ENCODE results near the gene MATN4. TPM values are rescaled to one million over a fixed set of nuclear protein-coding genes. Genes with fewer than 3 reads are reported as not detected.

MATN4 gene
- total RNA-seq, 1 experiment from 2014 or later, result 1.9 TPM

DNA sequence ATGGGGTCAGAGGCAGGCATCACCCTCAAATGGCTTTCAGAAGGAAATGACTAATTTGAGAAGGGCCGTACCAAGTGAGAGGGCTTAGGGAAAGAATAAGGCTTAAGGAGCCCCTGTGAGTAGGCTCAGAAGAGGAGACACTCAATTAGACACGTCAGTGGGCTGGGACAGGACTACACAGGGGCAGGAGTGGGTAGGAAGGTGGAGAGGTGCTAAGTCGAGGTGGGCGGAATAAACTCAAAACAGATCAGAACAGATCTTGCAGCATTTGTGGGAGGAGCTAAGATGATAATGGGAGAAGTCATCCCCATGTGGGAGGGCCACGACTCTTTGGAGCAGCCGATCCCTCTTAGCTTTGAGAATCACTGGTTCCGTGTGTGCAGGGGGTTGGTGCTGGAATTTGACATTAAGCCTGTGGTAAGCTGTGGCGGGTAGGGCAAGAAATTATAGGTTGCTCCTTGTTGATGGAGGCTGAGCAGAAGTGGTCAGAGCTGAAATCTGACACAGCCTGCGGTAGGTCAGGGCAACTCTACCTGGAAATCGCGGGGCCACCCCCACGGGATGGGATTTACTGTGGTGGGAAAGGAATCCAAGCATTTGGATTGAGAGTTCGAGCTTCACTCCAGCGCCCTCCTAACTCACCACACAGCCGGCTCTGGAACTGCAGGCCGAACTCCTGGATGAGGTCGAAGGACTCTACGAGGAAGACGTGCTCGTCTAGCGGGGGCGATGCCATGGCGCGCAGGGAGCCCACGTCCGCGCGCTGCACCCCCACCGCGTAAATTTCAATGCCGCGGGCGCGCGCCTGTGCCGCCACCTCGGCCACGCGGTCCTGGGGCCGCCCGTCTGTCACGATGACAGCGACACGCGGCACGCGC, 4.3 kb downstream of the MATN4 start:
- CTCF ChIA-PET, result interaction anchor here (0.5 to 5.8 kb wide), 10 partner anchors 8 to 183 kb away, joined by 3 to 154 read pairs (median 3); no protein-coding TSS in a partner anchor
- Mint-ChIP-seq H3K9me3 (no peaks in the 10 kb centered on the region), H3K4me1 (peaks cover 22% of the 10 kb centered on the region), H3K36me3 (no peaks in the 10 kb centered on the region), H3K27ac (no peak overlapping the region), H3K4me3 (no peak overlapping the region), H3K27me3 (ENCODE audit: low read depth) (peaks cover 11% of the 10 kb centered on the region)
- ATAC-seq (no peak), DNase-seq (ENCODE audit: low spot score) (no peak)
- POLR2A ChIA-PET, result no interaction called here
- no peak for TF ChIP-seq NFYB (CRISPR knock-in tag; conservative IDR thresholded peaks at IDR 0.05; ENCODE audit: low read depth)
- no peak for TF ChIP-seq SMAD3 (CRISPR knock-in tag; IDR thresholded peaks at IDR 0.05; ENCODE audit: borderline replicate concordance)
- TF ChIP-seq, protein P1, sequence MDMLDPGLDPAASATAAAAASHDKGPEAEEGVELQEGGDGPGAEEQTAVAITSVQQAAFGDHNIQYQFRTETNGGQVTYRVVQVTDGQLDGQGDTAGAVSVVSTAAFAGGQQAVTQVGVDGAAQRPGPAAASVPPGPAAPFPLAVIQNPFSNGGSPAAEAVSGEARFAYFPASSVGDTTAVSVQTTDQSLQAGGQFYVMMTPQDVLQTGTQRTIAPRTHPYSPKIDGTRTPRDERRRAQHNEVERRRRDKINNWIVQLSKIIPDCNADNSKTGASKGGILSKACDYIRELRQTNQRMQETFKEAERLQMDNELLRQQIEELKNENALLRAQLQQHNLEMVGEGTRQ (CRISPR knock-in tag; IDR thresholded peaks at IDR 0.05), result no peak
- TF ChIP-seq ZNF138 (CRISPR knock-in tag; conservative IDR thresholded peaks at IDR 0.05), result no peak
- TF ChIP-seq FOXP1 (CRISPR knock-in tag; IDR thresholded peaks at IDR 0.05; ENCODE audit: borderline replicate concordance), result no peak
- no peak for TF ChIP-seq ESRRA (CRISPR knock-in tag; IDR thresholded peaks at IDR 0.05; ENCODE audit: borderline replicate concordance)
- no peak for TF ChIP-seq ZNF219 (CRISPR knock-in tag; IDR thresholded peaks at IDR 0.05; ENCODE audit: borderline replicate concordance)
- TF ChIP-seq, protein P2, sequence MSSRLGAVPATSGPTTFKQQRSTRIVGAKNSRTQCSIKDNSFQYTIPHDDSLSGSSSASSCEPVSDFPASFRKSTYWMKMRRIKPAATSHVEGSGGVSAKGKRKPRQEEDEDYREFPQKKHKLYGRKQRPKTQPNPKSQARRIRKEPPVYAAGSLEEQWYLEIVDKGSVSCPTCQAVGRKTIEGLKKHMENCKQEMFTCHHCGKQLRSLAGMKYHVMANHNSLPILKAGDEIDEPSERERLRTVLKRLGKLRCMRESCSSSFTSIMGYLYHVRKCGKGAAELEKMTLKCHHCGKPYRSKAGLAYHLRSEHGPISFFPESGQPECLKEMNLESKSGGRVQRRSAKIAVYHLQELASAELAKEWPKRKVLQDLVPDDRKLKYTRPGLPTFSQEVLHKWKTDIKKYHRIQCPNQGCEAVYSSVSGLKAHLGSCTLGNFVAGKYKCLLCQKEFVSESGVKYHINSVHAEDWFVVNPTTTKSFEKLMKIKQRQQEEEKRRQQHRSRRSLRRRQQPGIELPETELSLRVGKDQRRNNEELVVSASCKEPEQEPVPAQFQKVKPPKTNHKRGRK (CRISPR knock-in tag; IDR thresholded peaks at IDR 0.05; ENCODE audit: borderline replicate concordance), result no peak
- no peak for TF ChIP-seq NR3C1 (CRISPR knock-in tag; conservative IDR thresholded peaks at IDR 0.05; ENCODE audit: low read depth)
- TF ChIP-seq, protein P3, sequence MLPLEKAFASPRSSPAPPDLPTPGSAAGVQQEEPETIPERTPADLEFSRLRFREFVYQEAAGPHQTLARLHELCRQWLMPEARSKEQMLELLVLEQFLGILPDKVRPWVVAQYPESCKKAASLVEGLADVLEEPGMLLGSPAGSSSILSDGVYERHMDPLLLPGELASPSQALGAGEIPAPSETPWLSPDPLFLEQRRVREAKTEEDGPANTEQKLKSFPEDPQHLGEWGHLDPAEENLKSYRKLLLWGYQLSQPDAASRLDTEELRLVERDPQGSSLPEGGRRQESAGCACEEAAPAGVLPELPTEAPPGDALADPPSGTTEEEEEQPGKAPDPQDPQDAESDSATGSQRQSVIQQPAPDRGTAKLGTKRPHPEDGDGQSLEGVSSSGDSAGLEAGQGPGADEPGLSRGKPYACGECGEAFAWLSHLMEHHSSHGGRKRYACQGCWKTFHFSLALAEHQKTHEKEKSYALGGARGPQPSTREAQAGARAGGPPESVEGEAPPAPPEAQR (CRISPR knock-in tag; IDR thresholded peaks at IDR 0.05), result no peak
- no peak for TF ChIP-seq NR1H2 (CRISPR knock-in tag; IDR thresholded peaks at IDR 0.05)
- no peak for TF ChIP-seq CREM (CRISPR knock-in tag; IDR thresholded peaks at IDR 0.05)
- TF ChIP-seq, protein P4, sequence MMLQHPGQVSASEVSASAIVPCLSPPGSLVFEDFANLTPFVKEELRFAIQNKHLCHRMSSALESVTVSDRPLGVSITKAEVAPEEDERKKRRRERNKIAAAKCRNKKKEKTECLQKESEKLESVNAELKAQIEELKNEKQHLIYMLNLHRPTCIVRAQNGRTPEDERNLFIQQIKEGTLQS (CRISPR knock-in tag; conservative IDR thresholded peaks at IDR 0.05), result no peak
- TF ChIP-seq, protein P5, sequence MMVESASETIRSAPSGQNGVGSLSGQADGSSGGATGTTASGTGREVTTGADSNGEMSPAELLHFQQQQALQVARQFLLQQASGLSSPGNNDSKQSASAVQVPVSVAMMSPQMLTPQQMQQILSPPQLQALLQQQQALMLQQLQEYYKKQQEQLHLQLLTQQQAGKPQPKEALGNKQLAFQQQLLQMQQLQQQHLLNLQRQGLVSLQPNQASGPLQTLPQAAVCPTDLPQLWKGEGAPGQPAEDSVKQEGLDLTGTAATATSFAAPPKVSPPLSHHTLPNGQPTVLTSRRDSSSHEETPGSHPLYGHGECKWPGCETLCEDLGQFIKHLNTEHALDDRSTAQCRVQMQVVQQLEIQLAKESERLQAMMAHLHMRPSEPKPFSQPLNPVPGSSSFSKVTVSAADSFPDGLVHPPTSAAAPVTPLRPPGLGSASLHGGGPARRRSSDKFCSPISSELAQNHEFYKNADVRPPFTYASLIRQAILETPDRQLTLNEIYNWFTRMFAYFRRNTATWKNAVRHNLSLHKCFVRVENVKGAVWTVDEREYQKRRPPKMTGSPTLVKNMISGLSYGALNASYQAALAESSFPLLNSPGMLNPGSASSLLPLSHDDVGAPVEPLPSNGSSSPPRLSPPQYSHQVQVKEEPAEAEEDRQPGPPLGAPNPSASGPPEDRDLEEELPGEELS (CRISPR knock-in tag; IDR thresholded peaks at IDR 0.05), result no peak
- no peak for TF ChIP-seq ZNF317 (CRISPR knock-in tag; IDR thresholded peaks at IDR 0.05; ENCODE audit: borderline replicate concordance, low read depth)
- TF ChIP-seq, protein P6, sequence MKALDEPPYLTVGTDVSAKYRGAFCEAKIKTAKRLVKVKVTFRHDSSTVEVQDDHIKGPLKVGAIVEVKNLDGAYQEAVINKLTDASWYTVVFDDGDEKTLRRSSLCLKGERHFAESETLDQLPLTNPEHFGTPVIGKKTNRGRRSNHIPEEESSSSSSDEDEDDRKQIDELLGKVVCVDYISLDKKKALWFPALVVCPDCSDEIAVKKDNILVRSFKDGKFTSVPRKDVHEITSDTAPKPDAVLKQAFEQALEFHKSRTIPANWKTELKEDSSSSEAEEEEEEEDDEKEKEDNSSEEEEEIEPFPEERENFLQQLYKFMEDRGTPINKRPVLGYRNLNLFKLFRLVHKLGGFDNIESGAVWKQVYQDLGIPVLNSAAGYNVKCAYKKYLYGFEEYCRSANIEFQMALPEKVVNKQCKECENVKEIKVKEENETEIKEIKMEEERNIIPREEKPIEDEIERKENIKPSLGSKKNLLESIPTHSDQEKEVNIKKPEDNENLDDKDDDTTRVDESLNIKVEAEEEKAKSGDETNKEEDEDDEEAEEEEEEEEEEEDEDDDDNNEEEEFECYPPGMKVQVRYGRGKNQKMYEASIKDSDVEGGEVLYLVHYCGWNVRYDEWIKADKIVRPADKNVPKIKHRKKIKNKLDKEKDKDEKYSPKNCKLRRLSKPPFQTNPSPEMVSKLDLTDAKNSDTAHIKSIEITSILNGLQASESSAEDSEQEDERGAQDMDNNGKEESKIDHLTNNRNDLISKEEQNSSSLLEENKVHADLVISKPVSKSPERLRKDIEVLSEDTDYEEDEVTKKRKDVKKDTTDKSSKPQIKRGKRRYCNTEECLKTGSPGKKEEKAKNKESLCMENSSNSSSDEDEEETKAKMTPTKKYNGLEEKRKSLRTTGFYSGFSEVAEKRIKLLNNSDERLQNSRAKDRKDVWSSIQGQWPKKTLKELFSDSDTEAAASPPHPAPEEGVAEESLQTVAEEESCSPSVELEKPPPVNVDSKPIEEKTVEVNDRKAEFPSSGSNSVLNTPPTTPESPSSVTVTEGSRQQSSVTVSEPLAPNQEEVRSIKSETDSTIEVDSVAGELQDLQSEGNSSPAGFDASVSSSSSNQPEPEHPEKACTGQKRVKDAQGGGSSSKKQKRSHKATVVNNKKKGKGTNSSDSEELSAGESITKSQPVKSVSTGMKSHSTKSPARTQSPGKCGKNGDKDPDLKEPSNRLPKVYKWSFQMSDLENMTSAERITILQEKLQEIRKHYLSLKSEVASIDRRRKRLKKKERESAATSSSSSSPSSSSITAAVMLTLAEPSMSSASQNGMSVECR (CRISPR knock-in tag; IDR thresholded peaks at IDR 0.05; ENCODE audit: borderline replicate concordance), result no peak
- TF ChIP-seq FOXJ3 (CRISPR knock-in tag; IDR thresholded peaks at IDR 0.05; ENCODE audit: borderline replicate concordance), result no peak
- no peak for TF ChIP-seq KAT7 (CRISPR knock-in tag; IDR thresholded peaks at IDR 0.05; ENCODE audit: borderline replicate concordance)
- TF ChIP-seq, protein P7, sequence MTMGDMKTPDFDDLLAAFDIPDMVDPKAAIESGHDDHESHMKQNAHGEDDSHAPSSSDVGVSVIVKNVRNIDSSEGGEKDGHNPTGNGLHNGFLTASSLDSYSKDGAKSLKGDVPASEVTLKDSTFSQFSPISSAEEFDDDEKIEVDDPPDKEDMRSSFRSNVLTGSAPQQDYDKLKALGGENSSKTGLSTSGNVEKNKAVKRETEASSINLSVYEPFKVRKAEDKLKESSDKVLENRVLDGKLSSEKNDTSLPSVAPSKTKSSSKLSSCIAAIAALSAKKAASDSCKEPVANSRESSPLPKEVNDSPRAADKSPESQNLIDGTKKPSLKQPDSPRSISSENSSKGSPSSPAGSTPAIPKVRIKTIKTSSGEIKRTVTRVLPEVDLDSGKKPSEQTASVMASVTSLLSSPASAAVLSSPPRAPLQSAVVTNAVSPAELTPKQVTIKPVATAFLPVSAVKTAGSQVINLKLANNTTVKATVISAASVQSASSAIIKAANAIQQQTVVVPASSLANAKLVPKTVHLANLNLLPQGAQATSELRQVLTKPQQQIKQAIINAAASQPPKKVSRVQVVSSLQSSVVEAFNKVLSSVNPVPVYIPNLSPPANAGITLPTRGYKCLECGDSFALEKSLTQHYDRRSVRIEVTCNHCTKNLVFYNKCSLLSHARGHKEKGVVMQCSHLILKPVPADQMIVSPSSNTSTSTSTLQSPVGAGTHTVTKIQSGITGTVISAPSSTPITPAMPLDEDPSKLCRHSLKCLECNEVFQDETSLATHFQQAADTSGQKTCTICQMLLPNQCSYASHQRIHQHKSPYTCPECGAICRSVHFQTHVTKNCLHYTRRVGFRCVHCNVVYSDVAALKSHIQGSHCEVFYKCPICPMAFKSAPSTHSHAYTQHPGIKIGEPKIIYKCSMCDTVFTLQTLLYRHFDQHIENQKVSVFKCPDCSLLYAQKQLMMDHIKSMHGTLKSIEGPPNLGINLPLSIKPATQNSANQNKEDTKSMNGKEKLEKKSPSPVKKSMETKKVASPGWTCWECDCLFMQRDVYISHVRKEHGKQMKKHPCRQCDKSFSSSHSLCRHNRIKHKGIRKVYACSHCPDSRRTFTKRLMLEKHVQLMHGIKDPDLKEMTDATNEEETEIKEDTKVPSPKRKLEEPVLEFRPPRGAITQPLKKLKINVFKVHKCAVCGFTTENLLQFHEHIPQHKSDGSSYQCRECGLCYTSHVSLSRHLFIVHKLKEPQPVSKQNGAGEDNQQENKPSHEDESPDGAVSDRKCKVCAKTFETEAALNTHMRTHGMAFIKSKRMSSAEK (CRISPR knock-in tag; IDR thresholded peaks at IDR 0.05; ENCODE audit: borderline replicate concordance), result no peak

Measured in WTC11 (cell line).